ENCODE measurements around the gene PADI6. TPM values are rescaled to one million over a fixed set of nuclear protein-coding genes. Genes with fewer than 3 reads are reported as not detected.
A peak's percentile ranks its signal among the peaks of the same experiment; 100 is the strongest.

The PADI6 gene
- polyA plus RNA-seq, 1 donor, result not detected

DNA sequence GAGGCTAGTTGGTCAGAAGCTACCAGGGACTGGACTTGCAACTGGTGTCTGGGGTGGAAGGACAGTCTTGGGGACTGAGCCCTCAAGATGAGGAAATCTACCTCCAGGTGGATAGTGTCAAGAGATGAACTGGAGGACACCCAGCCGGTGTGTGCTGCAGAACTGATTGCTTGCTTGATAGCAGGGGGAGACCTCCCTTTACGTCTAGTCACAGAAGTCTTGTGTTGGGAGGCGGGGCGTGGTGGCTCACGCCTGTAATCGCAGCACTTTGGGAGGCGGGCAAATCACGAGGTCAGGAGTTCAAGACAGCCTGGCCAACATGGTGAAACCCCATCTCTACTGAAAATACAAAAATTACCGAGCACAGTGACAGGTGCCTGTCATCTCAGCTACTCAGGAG lies 62.6 kb downstream of the PADI6 start:
- no peak overlapping the region for H3K27ac ChIP-seq (ENCODE audit: low read length)

DNA sequence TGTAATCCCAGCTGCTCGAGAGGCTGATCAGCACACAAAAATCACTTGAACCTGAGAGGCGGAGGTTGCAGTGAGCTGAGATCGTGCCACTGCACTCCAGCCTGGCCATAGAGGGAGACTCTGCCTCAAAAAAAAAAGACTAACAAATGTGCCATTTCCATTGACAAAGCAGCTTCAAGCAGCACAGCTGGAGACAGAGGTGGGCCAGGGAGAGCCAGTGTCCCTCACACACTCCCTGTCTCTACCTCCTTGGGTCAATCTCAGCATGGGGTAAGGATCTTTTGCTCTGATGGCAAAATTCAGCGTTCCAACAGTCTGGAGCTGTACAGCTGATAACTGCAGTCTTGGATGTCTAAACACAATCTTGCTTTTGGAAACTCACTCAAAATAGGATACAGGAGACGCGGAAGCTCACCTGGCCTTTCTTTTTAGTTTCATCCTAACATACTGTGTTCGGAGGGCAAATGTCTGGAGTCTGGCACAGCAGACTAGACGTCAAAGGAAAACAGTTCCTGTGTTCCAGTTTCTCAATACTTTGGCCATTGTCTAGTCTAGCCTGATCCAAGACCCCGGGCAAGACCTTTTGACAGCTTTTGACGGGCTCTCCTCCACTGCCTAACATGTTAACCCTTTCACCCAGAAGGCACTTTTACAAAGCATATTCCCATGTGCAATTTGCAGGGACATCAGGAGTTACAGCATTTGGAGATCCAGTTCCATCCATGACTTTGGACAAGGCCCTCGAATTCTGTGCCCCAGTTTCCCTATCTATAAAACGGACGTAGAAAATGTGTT lies 64.6 kb downstream of the PADI6 start:
- Histone ChIP-seq H3K4me3 (ENCODE audit: low read length) (peak overlapping the region; percentile 56), H3K27ac (ENCODE audit: low read length) (no peak overlapping the region)

More for the DNA sequence above, 62.6 kb downstream of the PADI6 start:
- peaks cover 26% of the 10 kb centered on the region for H3K36me3 ChIP-seq (ENCODE audit: control insufficient read depth, insufficient read depth, low read length)
- DNase-seq, result no peak
- H3K27me3 ChIP-seq (ENCODE audit: control insufficient read depth, insufficient read depth, low read length), result no peaks in the 10 kb centered on the region
- no CpG with 5 or more reads among the region's 9 CpGs for WGBS (ENCODE audit: insufficient coverage, low lambda C conversion rate)
- no peaks in the 10 kb centered on the region for H3K4me1 ChIP-seq (ENCODE audit: control insufficient read depth, insufficient read depth, low read length)
- H3K4me3 ChIP-seq (ENCODE audit: low read length), result no peak overlapping the region
- no peaks in the 10 kb centered on the region for H3K9me3 ChIP-seq (ENCODE audit: control insufficient read depth, low read depth, low read length)

DNA sequence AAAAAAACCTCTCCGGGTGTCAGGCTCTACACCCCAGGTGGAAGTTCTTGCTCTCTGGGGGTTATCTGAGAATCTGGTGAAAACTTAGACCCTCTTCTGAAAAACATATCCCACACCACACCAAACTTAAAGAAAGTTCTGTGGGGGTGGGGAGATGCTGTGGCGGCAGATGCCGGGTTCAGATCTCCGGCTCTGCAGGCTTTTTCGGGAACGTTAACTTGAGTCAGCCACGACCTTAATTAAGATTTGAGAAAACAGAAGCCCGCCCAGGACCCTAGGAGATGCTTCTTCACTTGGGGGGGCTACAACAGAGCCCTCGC lies 65.2 kb downstream of the PADI6 start:
- peaks cover 21% of the 10 kb centered on the region for H3K36me3 ChIP-seq (ENCODE audit: control insufficient read depth, insufficient read depth, low read length)
- H3K4me3 ChIP-seq (ENCODE audit: low read length), result peak overlapping the region; percentile 56
- no peaks in the 10 kb centered on the region for H3K9me3 ChIP-seq (ENCODE audit: control insufficient read depth, low read depth, low read length)
- WGBS (ENCODE audit: insufficient coverage, low lambda C conversion rate), result no CpG with 5 or more reads among the region's 9 CpGs
- no peak for DNase-seq
- no peak overlapping the region for H3K27ac ChIP-seq (ENCODE audit: low read length)
- H3K4me1 ChIP-seq (ENCODE audit: control insufficient read depth, insufficient read depth, low read length), result no peaks in the 10 kb centered on the region
- H3K27me3 ChIP-seq (ENCODE audit: control insufficient read depth, insufficient read depth, low read length), result peaks cover 20% of the 10 kb centered on the region

More for the DNA sequence above, 64.6 kb downstream of the PADI6 start:
- Histone ChIP-seq H3K27me3 (ENCODE audit: control insufficient read depth, insufficient read depth, low read length) (peaks cover 14% of the 10 kb centered on the region), H3K36me3 (ENCODE audit: control insufficient read depth, insufficient read depth, low read length) (peaks cover 24% of the 10 kb centered on the region), H3K9me3 (ENCODE audit: control insufficient read depth, low read depth, low read length) (no peaks in the 10 kb centered on the region), H3K4me1 (ENCODE audit: control insufficient read depth, insufficient read depth, low read length) (no peaks in the 10 kb centered on the region)
- DNase-seq, result no peak
- WGBS (ENCODE audit: insufficient coverage, low lambda C conversion rate), result 100% methylated on average over 1 of the region's 13 CpGs

DNA sequence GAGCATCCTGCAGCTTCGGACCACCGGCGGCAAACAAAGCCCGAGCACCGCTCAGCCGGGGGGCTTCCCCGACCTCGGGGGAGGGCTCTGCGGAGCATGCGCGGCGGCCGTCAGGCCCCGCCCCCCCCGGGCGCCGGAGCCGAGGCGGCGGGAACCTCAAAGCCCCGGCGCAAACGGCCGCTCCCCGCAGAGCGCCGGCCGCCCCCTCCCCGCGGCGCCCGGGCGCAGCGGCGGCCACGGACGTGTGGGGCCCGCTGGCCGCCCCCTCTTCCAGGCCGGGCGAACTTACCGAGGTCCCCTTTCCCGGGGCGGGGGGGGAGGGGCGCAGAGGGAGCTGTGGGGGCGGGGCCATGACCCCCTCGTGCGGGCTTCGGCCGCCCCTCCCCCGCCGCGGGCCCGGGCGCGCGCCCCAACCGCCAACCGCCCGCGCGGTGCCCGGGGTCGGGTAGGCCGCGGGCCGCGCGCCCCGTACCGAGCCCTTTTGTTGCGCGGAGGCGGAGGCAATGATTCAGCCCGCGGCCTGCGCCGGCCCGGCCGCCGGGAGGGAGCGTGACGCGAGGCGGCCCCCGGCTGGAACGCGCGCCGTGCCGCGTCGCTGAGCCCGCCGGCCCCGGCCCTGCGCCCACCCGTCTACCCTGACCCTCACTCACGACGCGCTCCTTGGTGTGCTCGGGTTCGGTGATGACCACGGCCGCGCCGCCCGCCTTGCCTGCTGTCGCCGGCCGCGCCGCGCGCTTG lies 65.8 kb downstream of the PADI6 start:
- no peaks in the 10 kb centered on the region for H3K9me3 ChIP-seq (ENCODE audit: control insufficient read depth, low read depth, low read length)
- no CpG with 5 or more reads among the region's 115 CpGs for WGBS (ENCODE audit: insufficient coverage, low lambda C conversion rate)
- DNase-seq, result peak; percentile 19 to 61
- peaks cover 23% of the 10 kb centered on the region for H3K27me3 ChIP-seq (ENCODE audit: control insufficient read depth, insufficient read depth, low read length)
- peak overlapping the region; percentile 56 for H3K4me3 ChIP-seq (ENCODE audit: low read length)
- peaks cover 17% of the 10 kb centered on the region for H3K36me3 ChIP-seq (ENCODE audit: control insufficient read depth, insufficient read depth, low read length)
- H3K27ac ChIP-seq (ENCODE audit: low read length), result no peak overlapping the region
- H3K4me1 ChIP-seq (ENCODE audit: control insufficient read depth, insufficient read depth, low read length), result no peaks in the 10 kb centered on the region

DNA sequence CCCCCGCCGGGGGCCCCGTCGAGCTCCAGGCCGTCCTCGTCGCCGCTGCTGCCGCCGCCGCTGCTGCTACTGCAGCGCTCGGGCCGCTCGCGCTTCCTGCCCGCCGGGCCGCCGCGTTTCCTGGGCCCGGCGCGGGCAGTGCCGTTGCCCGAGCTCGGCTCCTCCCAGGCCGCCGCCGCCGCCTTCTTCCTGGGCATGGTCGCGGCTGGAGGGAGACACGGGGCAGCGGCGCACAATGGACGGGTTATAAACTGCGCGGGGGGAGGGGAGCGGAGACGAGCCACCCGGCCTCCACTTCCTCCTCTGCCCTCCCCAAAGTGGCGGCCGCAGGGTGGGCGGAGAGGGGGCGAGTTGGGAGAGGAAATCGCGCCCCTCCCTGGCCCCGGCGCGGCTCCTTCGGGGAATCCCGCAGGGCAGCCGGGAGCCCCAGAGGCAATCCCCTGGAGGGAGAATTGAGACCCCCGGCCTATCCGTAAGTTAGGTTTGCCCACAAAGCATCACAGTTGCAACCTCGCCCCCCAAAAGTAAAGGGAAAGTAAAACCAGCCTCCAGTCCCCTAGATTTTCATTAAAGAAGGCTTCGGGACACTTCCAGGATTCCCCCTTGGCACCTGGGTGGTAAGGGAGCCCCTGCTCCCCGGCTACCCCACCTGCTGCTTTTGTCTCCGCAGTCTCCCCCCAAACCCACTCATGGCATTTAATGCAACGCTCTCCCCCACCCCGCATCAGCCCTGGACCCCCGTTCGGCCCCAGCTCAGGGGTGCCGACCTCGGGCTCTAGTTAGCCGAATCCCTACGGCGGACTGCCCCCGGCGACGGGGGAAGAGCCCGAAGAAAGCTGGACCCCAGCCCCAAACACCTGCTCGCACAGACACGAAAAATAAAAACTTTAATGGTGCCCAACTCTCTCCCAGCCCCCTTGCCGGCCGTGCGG lies 66.6 kb downstream of the PADI6 start:
- no peaks in the 10 kb centered on the region for H3K9me3 ChIP-seq (ENCODE audit: control insufficient read depth, low read depth, low read length)
- peaks cover 23% of the 10 kb centered on the region for H3K27me3 ChIP-seq (ENCODE audit: control insufficient read depth, insufficient read depth, low read length)
- peak overlapping the region; percentile 73 for H3K27ac ChIP-seq (ENCODE audit: low read length)
- WGBS (ENCODE audit: insufficient coverage, low lambda C conversion rate), result 0% methylated on average over 3 of the region's 78 CpGs
- H3K4me3 ChIP-seq (ENCODE audit: low read length), result peak overlapping the region; percentile 80
- H3K4me1 ChIP-seq (ENCODE audit: control insufficient read depth, insufficient read depth, low read length), result no peaks in the 10 kb centered on the region
- H3K36me3 ChIP-seq (ENCODE audit: control insufficient read depth, insufficient read depth, low read length), result peaks cover 10% of the 10 kb centered on the region
- DNase-seq, result peak; percentile 33 to 70

DNA sequence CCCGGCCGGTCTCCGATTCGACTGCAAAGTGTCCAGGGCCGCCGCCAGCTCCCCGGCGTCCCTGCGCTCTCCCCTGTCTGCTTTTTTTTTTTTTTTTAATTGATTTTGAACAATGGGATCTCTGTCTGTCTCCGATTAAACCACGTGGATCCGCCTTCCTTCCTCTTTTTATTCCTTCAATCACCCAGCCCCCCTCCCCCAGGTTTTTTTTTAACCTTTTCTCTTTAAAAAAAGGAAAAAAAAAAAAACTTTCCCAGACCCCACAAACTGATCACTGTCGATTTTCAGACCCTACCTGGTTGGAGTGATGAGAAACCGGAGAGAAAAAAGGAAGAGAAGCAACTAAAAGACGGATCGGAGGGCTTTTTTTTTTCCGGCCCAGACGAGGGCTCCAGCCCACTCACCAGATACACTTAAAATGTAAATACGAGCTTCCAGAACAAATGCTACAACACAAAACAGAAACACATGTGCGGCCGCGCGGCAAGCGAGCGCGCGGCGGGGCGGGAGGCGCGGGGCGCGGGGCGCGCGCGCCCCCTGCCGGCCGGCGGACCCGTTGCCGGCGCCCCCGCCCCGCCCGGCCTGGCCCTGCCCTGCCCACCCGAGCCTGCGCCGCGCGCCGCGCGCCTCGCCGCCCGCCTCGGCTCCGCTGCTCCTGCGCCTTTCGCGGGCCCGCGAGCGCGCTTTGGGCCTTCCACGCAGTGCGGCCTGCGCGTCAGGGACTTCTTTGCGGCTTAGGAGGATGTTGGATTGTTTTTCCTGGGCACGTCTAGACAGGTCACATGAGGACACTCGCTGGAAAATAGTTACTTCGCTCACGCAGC lies 67.5 kb downstream of the PADI6 start, which contains the start of gene RCC2:
Gene RCC2, minus strand, starts transcription at position 428 of the 824 bp plus-strand sequence. CDS start 1,163 bp downstream, outside the sequence.
- H3K9me3 ChIP-seq (ENCODE audit: control insufficient read depth, low read depth, low read length), result no peaks in the 10 kb centered on the region
- H3K4me1 ChIP-seq (ENCODE audit: control insufficient read depth, insufficient read depth, low read length), result no peaks in the 10 kb centered on the region
- peak within 1 kb of the TSS; percentile 80 for H3K4me3 ChIP-seq (ENCODE audit: low read length)
- H3K27ac ChIP-seq (ENCODE audit: low read length), result peak within 1 kb of the TSS; percentile 73
- H3K36me3 ChIP-seq (ENCODE audit: control insufficient read depth, insufficient read depth, low read length), result peaks cover 8% of the 10 kb centered on the region
- DNase-seq, result peak; percentile 37 to 68
- WGBS (ENCODE audit: insufficient coverage, low lambda C conversion rate), result 0% methylated on average over 5 of the region's 75 CpGs
- peaks cover 23% of the 10 kb centered on the region for H3K27me3 ChIP-seq (ENCODE audit: control insufficient read depth, insufficient read depth, low read length)

DNA sequence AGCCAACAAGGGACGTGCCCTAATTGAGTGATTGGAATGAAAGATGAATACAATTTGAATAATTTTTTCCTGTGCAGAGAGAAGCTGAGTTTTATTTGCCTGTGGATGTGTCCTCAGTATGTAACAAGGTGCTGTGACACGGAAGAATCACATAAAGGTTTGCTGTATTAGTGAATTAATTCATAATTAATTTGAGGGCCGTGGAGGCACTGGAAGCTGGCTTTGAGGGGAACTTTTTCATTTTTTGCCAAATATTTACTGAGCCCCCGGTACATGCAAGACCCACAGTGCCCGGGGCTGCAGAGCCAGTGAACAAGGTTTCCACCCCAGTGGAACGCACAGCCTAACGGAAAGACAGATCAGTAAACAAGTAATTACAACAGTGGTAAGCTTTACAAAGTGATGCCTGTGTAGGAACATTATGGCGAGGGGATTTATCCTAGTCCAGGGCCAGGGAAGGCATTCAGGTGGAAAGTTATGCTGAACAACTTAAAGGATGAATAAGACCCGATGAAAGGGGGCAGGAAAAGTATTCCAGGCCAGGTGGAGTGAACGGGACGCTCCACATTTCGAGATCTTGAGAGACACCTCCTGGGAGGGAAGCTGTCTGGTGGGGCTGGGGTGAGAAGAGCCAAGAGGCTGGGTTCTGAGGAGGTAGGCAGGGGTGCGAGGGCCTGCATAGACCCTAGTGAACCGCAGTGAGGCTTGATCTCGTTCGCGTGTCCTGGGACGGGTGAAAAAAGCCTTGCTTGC lies 68.3 kb downstream of the PADI6 start:
- H3K9me3 ChIP-seq (ENCODE audit: control insufficient read depth, low read depth, low read length), result no peaks in the 10 kb centered on the region
- H3K27me3 ChIP-seq (ENCODE audit: control insufficient read depth, insufficient read depth, low read length), result peaks cover 23% of the 10 kb centered on the region
- no peak for DNase-seq
- no CpG with 5 or more reads among the region's 18 CpGs for WGBS (ENCODE audit: insufficient coverage, low lambda C conversion rate)
- no peak overlapping the region for H3K27ac ChIP-seq (ENCODE audit: low read length)
- H3K4me3 ChIP-seq (ENCODE audit: low read length), result peak overlapping the region; percentile 37
- no peaks in the 10 kb centered on the region for H3K4me1 ChIP-seq (ENCODE audit: control insufficient read depth, insufficient read depth, low read length)
- H3K36me3 ChIP-seq (ENCODE audit: control insufficient read depth, insufficient read depth, low read length), result peaks cover 4% of the 10 kb centered on the region

DNA sequence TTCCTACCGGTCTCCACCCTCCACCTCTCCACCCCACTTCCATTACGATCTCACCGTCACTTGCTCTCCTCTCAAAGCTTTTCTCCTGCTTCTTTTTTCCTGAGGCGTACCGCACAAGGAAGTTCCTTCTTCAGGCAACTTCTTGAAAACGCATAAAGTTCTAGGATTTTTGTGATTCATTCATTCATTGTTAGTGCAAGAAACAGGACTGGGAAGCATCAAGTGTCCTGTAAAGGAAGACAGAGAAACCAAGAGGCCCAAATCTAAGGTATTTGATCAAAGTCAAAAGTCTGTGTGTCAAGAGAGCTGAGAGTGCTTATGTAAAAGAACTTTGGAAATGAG lies 68.8 kb downstream of the PADI6 start:
- no peak overlapping the region for H3K27ac ChIP-seq (ENCODE audit: low read length)
- no peaks in the 10 kb centered on the region for H3K4me1 ChIP-seq (ENCODE audit: control insufficient read depth, insufficient read depth, low read length)
- no peak overlapping the region for H3K4me3 ChIP-seq (ENCODE audit: low read length)
- H3K9me3 ChIP-seq (ENCODE audit: control insufficient read depth, low read depth, low read length), result no peaks in the 10 kb centered on the region
- H3K27me3 ChIP-seq (ENCODE audit: control insufficient read depth, insufficient read depth, low read length), result peaks cover 23% of the 10 kb centered on the region
- no peak for DNase-seq
- H3K36me3 ChIP-seq (ENCODE audit: control insufficient read depth, insufficient read depth, low read length), result peaks cover 2% of the 10 kb centered on the region
- WGBS (ENCODE audit: insufficient coverage, low lambda C conversion rate), result 61% methylated on average over 2 of the region's 6 CpGs

DNA sequence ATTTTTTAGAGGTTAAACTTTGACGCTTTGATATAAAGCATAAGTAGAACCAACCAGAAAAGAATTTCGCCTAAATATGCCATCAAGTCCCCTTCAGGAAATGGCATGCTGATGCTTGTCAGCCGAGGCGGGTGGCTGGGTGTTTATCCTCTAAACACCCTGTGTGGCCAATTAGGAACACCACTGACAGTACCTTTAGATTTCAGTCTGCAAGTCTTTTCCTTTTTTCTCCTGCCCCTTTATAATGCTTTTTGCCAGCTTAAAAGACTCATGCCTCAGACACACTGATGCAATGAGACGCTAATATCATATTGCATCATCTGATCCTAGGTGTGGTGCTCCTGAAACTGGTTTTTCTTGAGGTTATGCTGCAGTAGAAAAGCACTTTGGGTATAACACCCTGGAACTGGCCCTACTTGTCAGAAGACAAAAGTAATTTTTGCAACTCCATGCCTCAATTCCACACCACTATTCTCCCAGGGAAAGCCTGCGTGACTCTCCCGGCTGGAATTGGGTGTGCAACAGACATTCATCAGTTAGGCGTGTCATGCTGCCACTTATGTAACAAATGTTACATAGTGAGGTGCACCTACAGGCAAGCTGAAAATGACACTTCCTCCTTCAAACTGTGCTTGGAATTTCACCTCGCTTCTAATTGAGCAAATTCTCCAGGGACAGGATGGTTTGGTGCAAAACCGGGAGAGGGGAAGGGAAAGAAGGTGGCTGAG lies 69.4 kb downstream of the PADI6 start:
- H3K27me3 ChIP-seq (ENCODE audit: control insufficient read depth, insufficient read depth, low read length), result peaks cover 23% of the 10 kb centered on the region
- H3K4me3 ChIP-seq (ENCODE audit: low read length), result no peak overlapping the region
- no peak overlapping the region for H3K27ac ChIP-seq (ENCODE audit: low read length)
- H3K4me1 ChIP-seq (ENCODE audit: control insufficient read depth, insufficient read depth, low read length), result no peaks in the 10 kb centered on the region
- peak; percentile 12 to 37 for DNase-seq
- no peaks in the 10 kb centered on the region for H3K9me3 ChIP-seq (ENCODE audit: control insufficient read depth, low read depth, low read length)
- H3K36me3 ChIP-seq (ENCODE audit: control insufficient read depth, insufficient read depth, low read length), result peaks cover under 1% of the 10 kb centered on the region
- WGBS (ENCODE audit: insufficient coverage, low lambda C conversion rate), result no CpG with 5 or more reads among the region's 10 CpGs
